Sigmoid colon (tissue), 4 donors: ENCODE results near the gene EXT2.

Experiments
- CTCF ChIP-seq, 4 experiments: fragments of 450-650 bp in 3 of 4; fragments of 200-600 bp in 1 of 4; IDR thresholded peaks; one replicate each; pipeline ENCODE4 v1.5.1; 2016 to 2019; ENCODE audit warnings: antibody characterized with exemption in 4 of 4, mild to moderate bottlenecking in 3 of 4, moderate library complexity in 2 of 4
- EP300 ChIP-seq, 4 donors: sonication (generic); formaldehyde crosslinking; IDR thresholded peaks; one replicate each; pipeline ENCODE4 v1.6.1; 2017; ENCODE audit warnings: antibody characterized with exemption in 4 of 4
- POLR2A ChIP-seq, 2 donors: fragments of 450-650 bp; IDR thresholded peaks; one replicate each; pipeline ENCODE4 v1.6.1; 2016; ENCODE audit warnings: antibody characterized with exemption in 2 of 2, mild to moderate bottlenecking in 2 of 2, moderate library complexity in 2 of 2
- POLR2AphosphoS5 ChIP-seq, 4 donors: sonication (generic); formaldehyde crosslinking; IDR thresholded peaks; one replicate each; pipeline ENCODE4 v1.6.1; 2017; ENCODE audit warnings: antibody characterized with exemption in 4 of 4

DNA sequence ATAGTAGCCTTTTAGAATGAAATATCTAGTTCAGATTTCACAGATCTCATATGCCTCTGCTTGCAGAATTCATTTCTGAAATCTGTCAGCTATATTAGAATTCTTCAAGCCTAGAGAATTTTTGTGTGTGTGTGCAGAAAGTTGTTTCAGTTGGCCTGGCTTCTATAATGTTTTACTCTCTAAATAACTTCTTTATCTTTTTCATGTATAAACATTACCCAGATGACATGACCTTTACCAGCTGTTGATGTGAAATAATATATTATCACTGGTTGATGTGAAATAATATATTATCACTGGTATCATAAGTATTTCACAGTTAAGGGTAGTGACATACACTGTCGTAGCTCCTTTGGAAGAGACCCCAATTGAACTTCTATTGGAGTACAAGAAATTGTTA is 141.7 kb downstream of the EXT2 start:
- TF ChIP-seq CTCF (IDR thresholded peaks at IDR 0.05) (no peak), POLR2A (IDR thresholded peaks at IDR 0.05) (no peak), POLR2AphosphoS5 (IDR thresholded peaks at IDR 0.05) (no peak), EP300 (IDR thresholded peaks at IDR 0.05) (no peak)
